GOT3 (cell line): ENCODE results near the gene MYOCD.
A peak's percentile ranks its signal among the peaks of the same experiment; 100 is the strongest.

Experiments used
- DNase-seq: peaks from one replicate; lab custom pipeline; 2025; ENCODE audit warnings: mixed read lengths; lab: John Stamatoyannopoulos, UW

MYOCD gene

DNA sequence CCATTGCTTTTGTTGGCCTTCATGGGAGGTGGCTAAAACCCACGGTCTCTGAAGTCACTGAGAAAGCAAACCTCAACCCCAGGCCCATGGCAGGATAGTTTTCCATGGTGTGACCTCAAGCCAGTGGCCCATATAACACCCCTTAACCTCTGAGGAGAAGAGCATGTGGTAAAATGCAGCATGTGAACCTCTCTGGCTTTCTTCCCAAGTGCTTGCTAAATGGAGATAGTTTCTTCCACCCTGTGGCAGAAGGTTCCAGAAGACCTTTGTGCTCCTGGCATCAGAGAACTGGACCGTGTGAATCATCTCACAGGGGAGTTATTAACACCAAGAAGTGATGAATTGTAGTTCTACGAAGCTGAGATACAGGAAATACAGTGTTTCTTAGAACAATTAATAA lies 47.3 kb downstream of the MYOCD start:
- no peak for DNase-seq

DNA sequence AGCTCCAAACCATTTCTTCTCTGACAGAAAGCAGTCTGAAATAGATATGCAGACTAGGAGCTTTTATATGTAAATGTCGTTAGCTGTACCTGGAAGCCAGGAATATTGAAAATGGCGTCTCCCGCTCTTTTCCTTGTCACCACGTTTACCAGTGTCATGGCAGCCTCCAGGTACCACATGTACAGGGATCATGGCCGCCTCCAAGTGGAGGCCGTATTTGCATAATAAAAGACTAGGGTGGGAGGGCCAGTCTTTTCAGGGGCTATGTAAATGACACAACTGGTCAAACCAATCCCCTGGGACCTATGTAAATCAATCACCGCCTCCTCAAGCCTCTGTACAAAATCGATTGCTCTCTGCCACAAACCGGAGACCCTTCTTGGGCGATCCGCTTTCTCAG lies 54.3 kb downstream of the MYOCD start:
- no peak for DNase-seq

DNA sequence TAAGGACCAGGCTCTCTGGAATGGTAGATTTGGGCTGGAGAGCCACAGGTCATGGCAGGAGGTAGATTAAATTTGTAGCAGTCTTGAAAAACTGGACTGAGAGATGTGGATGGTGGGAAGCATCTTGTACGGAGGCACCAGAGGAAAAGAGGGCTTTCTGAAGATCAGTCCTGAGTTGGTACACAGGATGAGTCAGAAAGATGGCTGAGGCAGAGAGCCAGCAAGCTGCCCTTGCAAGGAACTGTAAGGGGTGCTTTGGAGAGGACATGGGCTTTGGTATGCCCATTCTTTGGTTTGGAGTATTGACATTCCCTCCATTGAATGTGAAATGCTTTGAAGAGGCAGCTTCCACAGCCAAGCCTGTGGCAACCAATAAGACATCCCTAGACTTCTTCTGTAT lies 55.9 kb downstream of the MYOCD start:
- DNase-seq: no peak

DNA sequence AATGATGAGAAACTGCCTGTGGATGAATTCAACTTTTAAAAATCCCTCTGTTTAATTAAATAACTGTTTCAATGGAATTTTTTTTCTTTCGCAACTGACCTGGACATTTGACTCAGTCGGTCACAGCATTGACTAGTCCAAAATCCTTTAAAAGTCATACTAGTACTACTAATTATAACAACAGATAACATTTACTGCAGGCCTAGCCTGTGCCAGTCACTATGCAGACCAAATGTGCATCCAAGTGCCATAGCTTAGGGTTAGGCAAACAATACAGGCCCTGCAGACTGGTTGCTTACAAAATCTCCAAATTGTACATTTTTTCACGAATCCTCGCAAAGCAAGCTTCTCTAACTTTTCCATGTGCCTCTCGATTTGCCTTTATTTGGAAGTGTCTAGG lies 56.6 kb downstream of the MYOCD start:
- DNase-seq: no peak

DNA sequence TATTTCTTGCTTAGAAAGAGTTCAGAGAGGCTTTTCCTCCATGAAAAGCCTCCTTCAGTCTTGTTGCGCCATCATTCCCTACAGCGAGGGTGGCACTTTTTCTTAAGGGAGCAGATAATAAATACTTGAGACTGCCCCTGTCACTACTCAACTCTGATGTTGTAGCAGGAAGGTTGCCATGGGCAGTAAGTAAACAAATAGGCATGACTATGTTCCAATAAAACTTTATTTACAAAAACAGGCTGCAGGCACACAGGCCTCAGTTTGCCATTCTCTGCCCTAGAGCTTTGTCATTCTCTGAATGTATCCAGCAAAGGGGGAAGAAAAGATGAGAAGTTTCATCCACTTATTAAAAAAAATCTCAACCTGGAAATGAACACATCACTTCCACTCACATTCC lies 60.4 kb downstream of the MYOCD start:
- DNase-seq: no peak

DNA sequence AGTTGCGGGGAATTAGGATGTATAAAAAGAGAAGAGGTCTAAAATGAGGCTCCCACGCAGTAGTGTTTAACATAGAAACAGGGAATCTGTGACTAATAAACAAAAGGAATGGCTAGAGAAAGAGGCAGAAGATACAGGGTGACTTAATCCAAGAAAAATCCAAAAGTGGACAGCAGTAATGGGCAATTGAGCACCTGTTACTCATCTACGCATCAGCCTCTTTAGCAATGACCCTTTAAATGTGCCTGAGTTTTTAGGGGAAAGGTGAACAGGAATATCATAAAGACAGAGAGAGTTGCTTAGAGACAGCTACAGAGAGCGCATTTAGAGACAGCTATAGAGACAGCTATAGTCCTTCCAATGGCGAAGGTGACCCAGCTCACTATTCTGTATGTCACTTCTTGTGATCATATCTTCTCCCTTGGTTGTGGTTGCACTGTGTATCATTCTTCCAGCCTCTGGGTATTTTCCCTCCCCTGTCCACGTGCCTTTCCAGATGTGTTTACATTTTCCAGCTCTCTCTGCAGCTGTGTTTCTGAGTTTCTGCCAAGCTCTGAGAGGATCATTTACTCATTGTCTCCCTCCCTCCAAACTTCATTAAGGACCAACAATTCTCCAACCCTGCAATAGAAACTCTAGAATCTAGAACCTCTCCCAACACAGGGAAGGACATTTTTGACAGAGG lies 61.5 kb downstream of the MYOCD start:
- DNase-seq: no peak

DNA sequence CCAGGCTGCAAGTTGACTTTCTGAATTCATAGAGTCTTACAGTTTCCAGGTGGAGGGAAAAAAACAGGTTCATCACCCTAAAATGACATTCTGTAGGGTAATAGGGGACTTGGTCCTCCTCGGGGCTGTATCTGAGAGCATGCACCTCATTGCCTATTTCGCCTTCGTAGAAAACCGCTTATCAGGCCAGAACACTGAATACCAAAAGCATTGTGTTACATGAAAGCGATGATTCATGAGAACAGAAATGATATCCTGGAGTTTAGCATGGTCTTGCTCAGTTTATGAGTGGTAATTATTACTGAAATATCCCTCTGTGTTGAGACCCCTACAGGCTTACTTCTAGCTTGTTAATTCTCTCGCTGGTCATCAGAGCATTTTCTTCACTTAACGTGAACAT lies 62.2 kb downstream of the MYOCD start:
- DNase-seq: no peak

DNA sequence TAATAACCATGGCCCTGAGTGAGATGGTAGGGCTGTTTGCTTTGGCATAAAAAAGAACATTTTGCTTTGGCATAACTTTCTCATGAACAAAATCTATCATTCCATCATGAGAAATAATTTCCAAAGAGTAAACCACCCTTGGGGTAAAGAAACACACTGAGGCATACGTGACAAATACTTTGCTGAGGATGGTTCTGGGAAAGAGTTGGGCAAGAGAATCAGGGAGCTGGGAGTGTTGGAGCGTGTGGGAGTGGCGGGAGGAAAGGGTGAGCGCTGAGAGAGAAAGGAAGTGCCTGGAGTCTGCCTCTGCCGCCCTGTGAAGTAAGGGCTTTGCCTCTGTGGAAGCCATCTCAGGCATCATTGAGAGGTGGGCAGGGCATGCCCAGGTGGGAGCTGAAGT lies 63.4 kb downstream of the MYOCD start:
- no peak for DNase-seq

DNA sequence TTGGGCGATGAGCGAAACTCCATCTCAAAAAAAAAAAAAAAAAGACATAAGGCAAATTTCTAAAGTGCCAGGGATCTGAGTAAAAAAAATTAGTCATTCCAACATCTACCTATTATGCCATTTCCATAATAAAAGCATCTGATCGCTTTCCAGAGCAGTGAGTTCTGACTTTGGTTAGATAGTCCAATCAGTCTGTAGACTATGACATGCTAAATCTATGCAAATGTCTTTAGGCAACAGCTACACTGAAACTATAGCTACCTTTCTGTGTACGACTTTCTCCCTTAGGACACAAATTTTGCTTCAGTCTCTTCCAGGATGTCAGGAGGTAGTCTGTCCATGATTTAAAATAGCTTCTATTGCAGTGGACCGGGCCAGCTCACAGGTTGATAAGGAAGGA lies 64.7 kb downstream of the MYOCD start:
- no peak for DNase-seq

DNA sequence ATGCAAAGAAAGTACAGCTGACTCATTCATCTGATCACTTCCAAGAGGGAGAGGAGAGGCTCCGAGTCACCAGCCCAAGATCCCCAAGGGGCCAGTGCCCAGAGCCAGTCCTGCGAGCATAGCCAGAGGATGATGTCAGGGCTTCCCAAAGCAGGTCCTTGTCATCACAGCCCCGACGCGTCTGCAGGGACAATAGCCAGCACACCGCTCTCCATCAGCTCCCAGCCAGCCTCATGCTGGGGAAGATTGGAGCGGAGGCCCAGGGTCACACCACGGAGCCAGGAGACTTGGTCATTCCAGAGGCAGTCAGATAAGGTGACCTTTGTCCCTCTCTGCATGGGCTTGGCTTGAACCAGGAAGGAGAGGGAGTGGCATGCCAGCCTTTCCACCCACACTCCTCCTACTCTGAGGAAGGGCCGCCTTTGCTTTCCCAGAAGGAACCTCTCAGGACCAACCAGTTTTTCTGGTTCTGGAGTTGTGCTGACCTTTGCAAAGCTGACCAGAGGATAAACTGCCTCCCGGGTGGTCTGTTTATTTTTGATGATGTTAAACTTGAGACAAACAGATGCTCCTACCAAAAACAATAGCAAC lies 65.3 kb downstream of the MYOCD start:
- peak; percentile 32 for DNase-seq

DNA sequence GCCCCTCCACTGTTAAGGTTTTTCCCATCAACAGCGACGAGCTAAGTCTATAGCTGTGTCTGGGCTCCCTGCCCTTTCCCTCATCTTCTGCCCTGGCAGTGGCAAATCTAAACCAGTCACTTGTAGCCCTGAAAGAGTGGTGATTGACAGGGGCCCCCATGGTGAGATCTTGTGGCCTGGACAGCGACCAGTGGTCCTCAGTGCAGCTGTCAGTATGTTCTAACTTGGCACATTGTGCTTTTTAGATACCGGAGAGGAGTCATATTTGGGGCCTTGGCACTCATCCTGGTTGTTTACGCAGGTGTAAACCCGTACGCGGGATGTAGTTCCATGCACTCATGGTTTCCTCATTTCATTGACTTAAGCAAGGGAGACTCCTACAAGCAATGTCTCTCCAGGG lies 66.1 kb downstream of the MYOCD start:
- no peak for DNase-seq

DNA sequence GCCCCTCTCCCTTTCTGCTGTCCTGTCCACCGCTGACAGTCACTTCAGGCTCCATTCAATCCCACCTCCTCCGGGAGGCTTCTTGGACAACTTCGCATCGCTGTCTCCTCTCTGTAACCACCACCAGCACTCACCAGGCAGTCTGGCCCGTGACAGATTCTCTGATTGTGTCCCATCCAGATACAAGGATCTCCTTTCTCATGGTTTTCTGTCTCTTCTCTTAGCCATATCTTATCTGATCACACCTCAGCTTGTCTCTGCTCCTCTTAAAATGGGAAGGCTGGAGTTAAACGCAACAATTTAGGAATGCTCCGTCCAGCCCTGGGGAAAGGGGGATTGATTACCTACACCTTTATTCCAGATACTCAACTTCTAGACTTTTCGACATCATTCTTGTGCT lies 66.7 kb downstream of the MYOCD start:
- DNase-seq: no peak

DNA sequence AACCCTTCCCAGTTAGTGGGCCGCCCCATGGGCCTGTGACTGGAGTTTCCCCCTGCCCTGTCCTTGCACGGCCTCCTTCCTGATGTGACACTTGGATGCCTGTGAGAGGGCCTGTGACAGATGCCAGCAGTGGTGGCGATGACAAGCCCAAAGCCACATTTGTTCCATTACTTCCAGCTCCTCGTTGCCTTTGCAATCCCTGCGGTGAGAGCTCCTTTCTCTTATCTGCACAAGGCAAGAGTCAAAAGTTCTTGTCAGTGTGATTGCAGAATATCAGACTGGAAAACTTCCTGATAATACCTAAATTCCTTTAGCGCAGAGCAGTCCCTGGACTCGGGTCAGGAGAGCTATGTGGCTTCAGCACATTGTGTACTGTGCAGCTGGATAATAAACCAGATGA lies 69.2 kb downstream of the MYOCD start:
- DNase-seq: no peak

DNA sequence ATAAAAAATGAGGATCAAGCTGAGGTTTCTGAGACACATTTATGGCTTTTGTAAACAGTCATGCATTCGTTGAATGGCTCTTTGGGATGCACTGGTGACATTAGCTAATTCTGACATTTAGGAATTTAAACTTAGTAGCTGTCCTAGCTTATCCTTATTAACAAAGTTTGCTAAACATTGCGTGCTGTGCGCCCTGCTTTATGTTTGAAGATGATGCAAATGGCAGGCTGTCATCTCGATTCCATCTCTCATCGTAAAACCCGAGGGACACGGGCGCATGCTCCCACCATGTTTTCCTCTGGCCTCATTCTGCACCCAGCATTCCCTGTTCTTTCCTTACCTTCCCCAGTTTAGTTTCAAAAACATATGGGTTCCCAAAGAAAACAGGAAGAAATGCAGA lies 69.8 kb downstream of the MYOCD start:
- DNase-seq: no peak

DNA sequence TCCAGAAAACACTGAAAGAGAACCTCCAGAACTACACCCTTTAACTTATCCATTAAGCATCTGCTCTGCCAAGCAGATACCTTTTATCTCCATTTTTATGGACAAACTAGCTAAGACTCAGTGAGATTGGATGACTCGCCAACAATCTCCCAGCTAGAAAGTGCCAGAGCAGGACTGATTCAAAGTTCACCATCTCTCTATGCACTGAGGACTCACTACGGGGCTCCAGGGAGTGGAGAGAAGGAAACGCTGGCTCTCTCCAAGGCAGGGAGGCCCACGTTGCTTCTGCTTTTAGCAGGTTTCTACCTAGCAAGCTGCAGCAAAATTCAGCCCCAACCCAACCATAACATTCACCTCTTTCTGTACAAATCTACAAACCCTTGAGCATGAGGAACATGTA lies 70.8 kb downstream of the MYOCD start:
- DNase-seq: no peak

DNA sequence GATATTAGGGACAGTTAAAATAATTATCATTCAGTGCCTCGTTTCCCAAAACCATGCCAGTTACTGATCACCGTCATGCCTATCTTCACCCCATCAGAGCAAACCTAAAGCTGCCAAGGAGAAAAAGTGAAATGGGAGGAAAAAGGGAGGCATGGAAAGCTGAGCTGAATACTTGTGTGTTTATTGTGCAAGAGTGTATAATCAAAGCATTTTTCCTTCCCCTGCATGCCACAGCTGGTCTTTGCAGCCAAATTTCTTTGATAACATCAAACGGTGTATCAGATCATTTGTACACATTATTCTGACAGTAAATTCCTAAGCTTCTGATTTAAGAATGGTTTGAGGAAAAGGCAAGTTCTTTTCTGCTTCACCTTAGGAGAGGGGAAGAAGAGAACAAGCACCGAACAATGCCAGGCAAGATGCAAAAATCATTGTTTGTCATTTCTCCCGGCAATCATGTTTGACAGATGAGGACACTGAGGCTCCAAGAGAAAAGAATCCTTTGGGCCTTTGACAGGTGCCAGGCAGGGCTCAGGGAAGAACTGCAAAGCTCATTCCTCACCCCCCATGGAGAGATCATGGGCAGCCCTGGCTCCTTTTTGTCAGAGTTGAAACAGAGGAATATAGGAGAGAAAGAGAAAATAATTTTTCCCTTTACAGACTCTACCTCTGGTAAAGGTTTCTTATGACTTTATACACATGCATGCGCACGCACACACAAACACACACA lies 72.2 kb downstream of the MYOCD start:
- DNase-seq: no peak

DNA sequence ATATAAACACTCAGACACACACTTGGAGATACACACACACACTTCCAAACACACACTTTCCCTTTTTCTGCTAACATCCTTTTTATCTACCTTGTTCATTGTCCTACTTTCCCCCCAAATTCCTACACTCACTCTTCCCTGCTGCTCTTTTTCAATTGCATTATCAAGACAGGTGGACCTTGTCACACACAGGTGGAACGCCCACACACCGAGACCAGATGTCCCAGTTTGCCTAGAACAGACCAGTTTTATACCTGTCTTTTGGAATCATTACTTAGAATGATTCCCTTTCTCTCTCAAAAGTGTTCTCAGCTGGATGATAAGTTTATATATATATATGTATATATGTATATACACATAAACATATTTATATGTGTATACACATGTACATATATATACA lies 72.9 kb downstream of the MYOCD start:
- DNase-seq: no peak

DNA sequence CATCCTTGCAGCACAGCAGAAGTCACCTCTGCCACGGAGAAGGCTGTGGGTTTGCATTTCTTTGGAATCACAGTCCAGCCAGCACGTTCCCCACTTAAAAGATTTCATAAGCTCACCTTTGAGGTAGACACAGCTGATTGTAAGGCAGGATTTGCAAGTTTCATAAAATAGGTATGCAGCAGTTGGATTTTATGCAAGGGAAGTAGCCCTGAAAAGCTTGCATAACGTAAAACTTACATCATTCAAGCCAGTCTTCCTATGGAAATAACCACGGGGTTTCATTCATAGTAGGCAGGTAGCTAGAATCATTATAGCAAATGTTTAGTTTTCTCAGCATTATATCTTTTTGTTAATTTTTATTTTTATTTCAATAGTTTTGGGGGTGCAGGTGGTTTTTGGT lies 73.8 kb downstream of the MYOCD start:
- no peak for DNase-seq

DNA sequence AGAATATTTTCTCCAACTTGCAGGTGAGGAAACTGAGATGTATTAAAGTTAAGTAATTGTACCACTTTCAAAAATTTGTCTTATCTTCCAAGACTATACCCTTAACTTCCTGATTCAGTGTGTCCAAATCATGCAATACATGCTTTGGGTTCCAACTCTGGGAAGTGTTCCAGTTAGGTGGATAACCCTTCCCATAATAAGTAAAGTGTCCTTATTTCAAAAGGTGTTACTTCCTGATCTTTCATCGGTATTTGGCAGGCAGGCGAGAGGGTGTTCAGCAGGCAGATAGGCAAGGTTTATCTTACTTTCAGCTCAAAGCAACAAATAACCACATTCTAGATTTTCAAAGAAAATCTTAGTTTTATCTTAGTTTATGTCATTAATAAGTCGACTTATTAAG lies 77.4 kb downstream of the MYOCD start:
- no peak for DNase-seq

DNA sequence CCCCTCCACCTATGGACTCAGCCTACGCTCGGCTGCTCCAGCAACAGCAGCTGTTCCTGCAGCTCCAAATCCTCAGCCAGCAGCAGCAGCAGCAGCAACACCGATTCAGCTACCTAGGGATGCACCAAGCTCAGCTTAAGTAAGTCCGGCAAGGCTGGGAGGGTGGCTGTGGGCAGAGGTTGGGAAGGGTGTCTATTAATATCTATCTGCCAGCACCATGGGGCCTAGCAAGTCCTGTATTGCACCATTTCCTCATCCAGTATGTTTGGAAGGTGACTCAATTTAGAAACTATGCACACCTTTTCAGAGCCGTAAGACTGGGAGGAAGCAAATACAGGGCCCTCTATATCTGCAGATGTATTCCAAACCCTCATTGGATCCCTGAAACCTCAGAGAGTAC lies 78.6 kb downstream of the MYOCD start:
- no peak for DNase-seq

DNA sequence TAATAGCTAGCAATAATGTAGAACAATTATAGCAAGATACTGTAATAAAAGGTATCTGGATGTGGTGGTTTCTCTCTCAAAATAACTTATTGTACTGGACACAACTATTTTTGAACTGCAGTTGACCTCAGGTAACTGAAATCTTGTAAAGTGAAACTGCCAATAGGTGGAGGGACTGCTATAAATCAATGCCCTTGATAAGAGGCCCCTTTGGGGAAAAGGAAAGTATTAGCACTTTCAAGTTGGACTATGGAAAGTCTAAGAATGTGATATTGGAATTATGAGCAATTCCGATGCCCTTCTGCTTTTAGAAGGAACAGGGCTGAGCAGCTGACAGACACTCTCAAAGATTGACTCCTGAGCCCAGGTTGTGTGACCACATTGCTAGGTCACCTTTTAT lies 79.1 kb downstream of the MYOCD start:
- no peak for DNase-seq

DNA sequence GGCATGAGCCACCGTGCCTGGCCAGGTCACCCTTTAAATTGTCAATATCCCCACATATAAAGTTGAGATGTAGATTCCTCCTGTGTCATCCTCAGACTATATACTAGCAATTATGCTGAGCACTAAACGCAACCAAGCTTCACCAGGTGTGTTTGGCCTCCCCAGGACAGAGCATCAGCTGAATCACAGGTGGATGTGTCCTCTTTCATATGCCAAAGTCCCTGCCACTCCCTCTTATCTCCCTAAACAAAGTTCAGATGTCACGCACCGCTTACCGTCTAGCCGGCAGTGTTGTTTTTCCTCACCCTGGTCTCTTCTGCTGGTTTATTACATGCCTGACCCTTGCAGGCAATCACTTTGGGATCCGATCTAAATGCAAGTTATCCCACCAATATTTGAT lies 79.8 kb downstream of the MYOCD start:
- no peak for DNase-seq

DNA sequence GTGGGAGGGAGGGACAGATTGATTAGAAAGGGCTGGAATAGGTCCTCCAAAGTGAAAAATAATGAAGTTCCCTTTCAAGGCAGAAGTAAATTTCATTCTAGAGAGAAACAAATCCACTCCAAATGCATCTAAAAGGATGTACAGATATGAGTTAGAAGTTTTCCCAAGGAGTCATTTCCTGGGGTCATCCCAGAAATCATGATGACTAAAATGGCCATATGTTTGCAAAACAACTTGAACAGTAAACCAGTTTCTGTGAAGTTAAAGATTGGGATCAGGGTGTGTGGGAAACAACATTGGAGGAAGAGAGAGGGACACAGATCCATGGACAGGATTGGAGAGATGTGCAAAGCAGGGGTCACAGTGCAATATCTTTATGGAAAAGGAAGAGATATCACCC lies 91.1 kb downstream of the MYOCD start:
- DNase-seq: no peak

DNA sequence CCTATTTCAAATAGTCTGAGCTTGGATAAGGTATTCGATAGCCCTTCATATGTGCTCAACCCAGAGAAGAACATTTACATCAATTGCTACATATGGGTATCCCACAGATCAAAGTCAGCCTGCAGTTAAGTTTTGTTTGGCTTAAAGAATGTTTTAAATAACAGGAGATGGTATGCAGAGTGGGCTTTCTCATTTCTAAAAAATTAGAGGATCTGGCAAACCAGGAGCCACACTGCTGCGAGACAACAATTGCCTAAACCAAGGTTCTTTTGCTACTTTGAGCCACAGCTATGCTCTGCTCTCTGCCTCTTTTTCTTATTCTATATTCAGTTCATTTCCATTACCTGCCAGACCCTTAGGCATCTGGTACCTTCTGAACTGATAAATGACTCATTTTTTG lies 93.4 kb downstream of the MYOCD start:
- no peak for DNase-seq
